Thoracic aorta (tissue), 2 donors: ENCODE results near the gene ADAM29. TPM values are rescaled to one million over a fixed set of nuclear protein-coding genes. Genes with fewer than 3 reads are reported as not detected.
"Not testable (repeated sequence)": the region's sequence is repeated elsewhere in the genome, so short reads cannot be mapped to it uniquely, and the experiment has no call there.

ENCODE experiments used
- ATAC-seq: fragments of 150-250 bp; one replicate; pipeline ENCODE4 v1.8.0; 2017; ENCODE audit warnings: low read depth; ENCODE audit not compliant: insufficient number of reproducible peaks, low FRiP score
- DNase-seq: peaks from one replicate; pipeline ENCODE4 v3.0.0-alpha.2; 2020; ENCODE audit warnings: low spot score
- H3K27ac ChIP-seq, 2 donors: fragments of 200-600 bp; sonication (generic); 1 replicate in 1 of 2; 2 replicates in 1 of 2; pipeline ENCODE4 v1.5.1; 2016; ENCODE audit warnings: mild to moderate bottlenecking in 2 of 2, moderate library complexity in 2 of 2
- H3K27me3 ChIP-seq: fragments of 200-600 bp; sonication (generic); replicated peaks from 2 replicates; pipeline ENCODE4 v1.6.0; 2016; ENCODE audit warnings: mild to moderate bottlenecking; ENCODE audit not compliant: insufficient read depth
- H3K36me3 ChIP-seq: fragments of 200-600 bp; sonication (generic); one replicate; pipeline ENCODE4 v1.5.1; 2016
- H3K4me1 ChIP-seq, 2 donors: fragments of 200-600 bp; sonication (generic); 1 replicate in 1 of 2; 2 replicates in 1 of 2; pipeline versions ENCODE4 v1.5.1 to v1.6.0; 2016; ENCODE audit warnings: low read depth in 2 of 2, mild to moderate bottlenecking in 1 of 2; ENCODE audit not compliant: control insufficient read depth in 1 of 2
- H3K4me3 ChIP-seq: fragments of 200-600 bp; sonication (generic); 2 replicates; pipeline ENCODE4 v1.5.1; 2016; ENCODE audit warnings: mild to moderate bottlenecking
- H3K9me3 ChIP-seq: fragments of 200-600 bp; sonication (generic); 2 replicates; pipeline ENCODE4 v1.5.1; 2016
- CTCF ChIP-seq: fragments of 200-600 bp; sonication (generic); IDR thresholded peaks from one replicate; pipeline ENCODE4 v1.5.1; 2019; ENCODE audit warnings: antibody characterized with exemption
- total RNA-seq, 2 donors: library from RNA; depleted of rRNA; stranded (reverse); fragments of >200 nt; gene quantifications; one replicate each; pipeline versions ENCODE4 v1.1.0 to v1.2.3, GENCODE V29; 2016

ADAM29 gene
- total RNA-seq, 2 donors from 2014 or later, result not detected

GRCh38 chr4:175017751-175018150 lies 99.6 kb downstream of the ADAM29 start:
- TF ChIP-seq CTCF, result no peak
- no peaks in the 10 kb centered on the region for H3K36me3 ChIP-seq
- H3K9me3 ChIP-seq, result no peaks in the 10 kb centered on the region
- ATAC-seq (no peak), DNase-seq (no peak)
- H3K27ac ChIP-seq, result no peak overlapping the region
- no peak overlapping the region for H3K4me3 ChIP-seq
- no peaks in the 10 kb centered on the region for H3K4me1 ChIP-seq
- no peaks in the 10 kb centered on the region for H3K27me3 ChIP-seq

GRCh38 chr4:175019447-175019846 lies 101.3 kb downstream of the ADAM29 start:
- not testable (repeated sequence) for ATAC-seq

More at GRCh38 chr4:175019447-175019846, 101.3 kb downstream of the ADAM29 start:
- H3K9me3 ChIP-seq, DNase-seq, H3K4me1 ChIP-seq, H3K27me3 ChIP-seq, H3K27ac ChIP-seq, H3K36me3 ChIP-seq, H3K4me3 ChIP-seq: not testable (repeated sequence)

Other genes with a start within 250 kb of the ADAM29 start
- gene GLRA3, start 89.1 kb upstream of the ADAM29 start, total RNA-seq, result not detected